Measurements from ENCODE around the gene DAZL. TPM values are rescaled to one million over a fixed set of nuclear protein-coding genes. Genes with fewer than 3 reads are reported as not detected.

Gene DAZL
- total and polyA plus RNA-seq, 10 of the 15 experiments (the other 5 are each of a cell fraction or from before 2014, with no cell fraction given) = 0.04 to 0.48 (median 0.13) TPM; not detected in 1

DNA sequence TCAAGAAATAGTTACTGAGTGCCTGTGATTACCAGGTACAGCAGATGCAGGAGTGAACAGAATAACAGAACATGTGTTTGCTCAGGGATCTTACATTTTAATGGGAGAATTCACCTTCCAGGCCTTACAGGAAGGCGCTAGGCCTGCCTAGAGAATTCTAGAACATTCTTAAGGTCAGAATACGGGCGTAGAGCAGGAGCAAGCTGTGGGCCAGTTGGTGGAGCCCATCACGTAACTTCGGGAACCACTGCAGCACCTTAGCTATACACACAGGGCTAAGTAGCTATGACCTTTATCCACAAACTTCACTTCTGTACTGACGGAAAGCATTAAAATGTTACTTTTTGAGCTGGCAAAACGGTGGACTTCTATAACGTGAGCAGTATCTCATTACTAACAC is 743 bp upstream of the DAZL start:
- CTCF ChIA-PET = no interaction called here
- in situ Hi-C loops (cut with MboI) = loop anchor here (10.0 to 25.0 kb wide), 2 partner anchors 799 to 1231 kb away; no protein-coding TSS in a partner anchor

DNA sequence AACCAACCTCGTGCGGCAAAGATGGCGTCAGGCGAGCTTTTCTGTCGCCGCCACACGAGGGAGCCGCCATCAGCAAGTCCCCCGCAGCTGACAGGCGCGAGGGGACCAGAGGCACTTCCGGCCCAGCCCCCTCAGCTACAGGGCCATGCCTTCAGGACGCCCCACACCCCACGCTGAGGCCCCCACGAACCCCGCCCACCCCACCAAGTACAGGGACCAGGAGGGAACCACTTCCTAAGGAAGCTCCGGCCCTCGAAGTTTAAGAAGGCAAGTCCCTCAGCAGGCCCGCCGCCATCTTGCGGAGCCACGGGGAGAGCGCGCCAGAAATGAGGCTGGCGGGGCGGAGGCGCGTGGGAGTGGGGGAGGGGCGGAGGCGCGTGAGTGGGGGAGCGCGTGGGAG is 790 bp downstream of the DAZL start:
- H3K27ac ChIP-seq (ENCODE audit: control insufficient read depth, insufficient read depth) = no peak overlapping the region
- H3K36me3 ChIP-seq (ENCODE audit: control insufficient read depth in 2 of 2, insufficient read depth in 2 of 2, low read length in 1 of 2) = no peaks in the 10 kb centered on the region
- ChIA-PET SMC1A (ENCODE audit: uncharacterized antibody, unreplicated experiment) (no interaction called here), RAD21 (ENCODE audit: unreplicated experiment) (interaction anchor here (0.6 kb wide), 1 partner anchor 198 kb away, joined by 3 read pairs; no protein-coding TSS in a partner anchor), POLR2A (no interaction called here), CTCF (no interaction called here)
- in situ Hi-C loops (cut with MboI) (loop anchor here (5.0 to 25.0 kb wide), 3 partner anchors 633 to 1233 kb away; no protein-coding TSS in a partner anchor), intact Hi-C loops (cut with micrococcal nuclease; ENCODE audit: unreplicated experiment) (loop anchor here (5.0 kb wide), 5 partner anchors 223 to 538 kb away; no protein-coding TSS in a partner anchor)
- H3K27me3 ChIP-seq (replicated peaks in 1 of 2; ENCODE audit: control insufficient read depth in 2 of 2, insufficient read depth in 2 of 2, low read length in 1 of 2) = no peaks in the 10 kb centered on the region
- no peaks in the 10 kb centered on the region for H3K9me3 ChIP-seq (replicated peaks; ENCODE audit: control insufficient read depth, insufficient read depth, low read length)
- DNase-seq (ENCODE audit: low read depth, low spot score) = no peak
- H3K79me2 ChIP-seq (ENCODE audit: control insufficient read depth, insufficient read depth, low read length) = no peaks in the 10 kb centered on the region
- H4K20me1 ChIP-seq (ENCODE audit: control insufficient read depth, insufficient read depth) = no peaks in the 10 kb centered on the region
- no peak for FAIRE-seq
- TF ChIP-seq BACH1 (IDR thresholded peaks at IDR 0.05; ENCODE audit: borderline replicate concordance) (no peak), EGR1 (IDR thresholded peaks at IDR 0.05; ENCODE audit: borderline replicate concordance in 1 of 2, low read depth in 2 of 2, low read length in 2 of 2) (no peak), KAT2A (conservative IDR thresholded peaks at IDR 0.05; ENCODE audit: control insufficient read depth, low read depth, low read length) (no peak), HDAC6 (IDR thresholded peaks at IDR 0.05; ENCODE audit: unreplicated experiment) (no peak), FOXM1 (IDR thresholded peaks at IDR 0.05; ENCODE audit: low read depth, low read length) (no peak), HCFC1 (IDR thresholded peaks at IDR 0.05; ENCODE audit: low read length) (no peak)
- no peaks in the 10 kb centered on the region for H3K4me1 ChIP-seq (ENCODE audit: control insufficient read depth, insufficient read depth, low read length)
- ATAC-seq = no peak
- no peak overlapping the region for H3K4me2 ChIP-seq (ENCODE audit: control insufficient read depth, insufficient read depth)
- no TSS peak for BruUV-seq (replicated peaks)
- no peak overlapping the region for H2AFZ ChIP-seq (ENCODE audit: control insufficient read depth, low read depth, low read length)
- H3K9ac ChIP-seq (ENCODE audit: control insufficient read depth, insufficient read depth, low read length) = no peak overlapping the region
- no peak overlapping the region for H3K4me3 ChIP-seq
- 93% methylated on average over 20 of the region's 33 CpGs for WGBS (ENCODE audit: insufficient coverage, insufficient replicate concordance, low lambda C conversion rate, missing lambda C conversion rate)

More for the DNA sequence above, 743 bp upstream of the DAZL start:
- no peak overlapping the region for H3K27ac ChIP-seq (ENCODE audit: control insufficient read depth, insufficient read depth)
- H3K79me2 ChIP-seq (ENCODE audit: control insufficient read depth, insufficient read depth, low read length) = no peaks in the 10 kb centered on the region
- no peak for ATAC-seq
- no peaks in the 10 kb centered on the region for H3K36me3 ChIP-seq (ENCODE audit: control insufficient read depth in 2 of 2, insufficient read depth in 2 of 2, low read length in 1 of 2)
- no TSS peak for BruUV-seq (replicated peaks)
- TF ChIP-seq RUNX3 (IDR thresholded peaks at IDR 0.05; ENCODE audit: low read length) (no peak), HDAC6 (IDR thresholded peaks at IDR 0.05; ENCODE audit: unreplicated experiment) (no peak), ZNF24 (IDR thresholded peaks at IDR 0.05) (no peak), ZNF274 (IDR thresholded peaks at IDR 0.05; ENCODE audit: insufficient read depth, insufficient read length) (no peak), BHLHE40 (IDR thresholded peaks at IDR 0.05; ENCODE audit: borderline replicate concordance in 1 of 2, low read depth in 2 of 2, low read length in 1 of 2) (no peak), MYC (IDR thresholded peaks at IDR 0.05; ENCODE audit: insufficient read depth, insufficient read length, insufficient replicate concordance, low read length, severe bottlenecking) (no peak), POLR2A (IDR thresholded peaks at IDR 0.05; ENCODE audit: low read depth, low read length) (no peak)
- TF ChIP-seq, protein P1, sequence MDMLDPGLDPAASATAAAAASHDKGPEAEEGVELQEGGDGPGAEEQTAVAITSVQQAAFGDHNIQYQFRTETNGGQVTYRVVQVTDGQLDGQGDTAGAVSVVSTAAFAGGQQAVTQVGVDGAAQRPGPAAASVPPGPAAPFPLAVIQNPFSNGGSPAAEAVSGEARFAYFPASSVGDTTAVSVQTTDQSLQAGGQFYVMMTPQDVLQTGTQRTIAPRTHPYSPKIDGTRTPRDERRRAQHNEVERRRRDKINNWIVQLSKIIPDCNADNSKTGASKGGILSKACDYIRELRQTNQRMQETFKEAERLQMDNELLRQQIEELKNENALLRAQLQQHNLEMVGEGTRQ (IDR thresholded peaks at IDR 0.05; ENCODE audit: borderline replicate concordance, low read depth, low read length) = no peak
- no peaks in the 10 kb centered on the region for H3K9me3 ChIP-seq (replicated peaks; ENCODE audit: control insufficient read depth, insufficient read depth, low read length)
- no peak overlapping the region for H3K4me2 ChIP-seq (ENCODE audit: control insufficient read depth, insufficient read depth)
- H3K27me3 ChIP-seq (replicated peaks in 1 of 2; ENCODE audit: control insufficient read depth in 2 of 2, insufficient read depth in 2 of 2, low read length in 1 of 2) = no peaks in the 10 kb centered on the region
- intact Hi-C loops (cut with micrococcal nuclease; ENCODE audit: unreplicated experiment) = no loop called here
- H2AFZ ChIP-seq (ENCODE audit: control insufficient read depth, low read depth, low read length) = no peak overlapping the region
- no peak for FAIRE-seq
- POLR2A ChIA-PET = no interaction called here
- H3K4me3 ChIP-seq = no peak overlapping the region
- no peak for DNase-seq (ENCODE audit: low read depth, low spot score)
- RAD21 ChIA-PET (ENCODE audit: unreplicated experiment) = interaction anchor here (1.1 kb wide), 1 partner anchor 9 kb away, joined by 4 read pairs; no protein-coding TSS in a partner anchor
- 78% methylated on average over 8 of the region's 8 CpGs for WGBS (ENCODE audit: insufficient coverage, insufficient replicate concordance, low lambda C conversion rate, missing lambda C conversion rate)
- no peak overlapping the region for H3K9ac ChIP-seq (ENCODE audit: control insufficient read depth, insufficient read depth, low read length)
- H4K20me1 ChIP-seq (ENCODE audit: control insufficient read depth, insufficient read depth) = no peaks in the 10 kb centered on the region
- SMC1A ChIA-PET (ENCODE audit: uncharacterized antibody, unreplicated experiment) = interaction anchor here (0.7 to 1.5 kb wide), 4 partner anchors 20 to 807 kb away, joined by 3 read pairs; no protein-coding TSS in a partner anchor
- no peaks in the 10 kb centered on the region for H3K4me1 ChIP-seq (ENCODE audit: control insufficient read depth, insufficient read depth, low read length)
